NCI-H146 treated with DMSO at 0.1 percent for 48 hours (cell line): ENCODE measurements around the gene EEF1AKMT3.

ENCODE experiments used
- DNase-seq: peaks from one replicate; lab custom pipeline; 2025; ENCODE audit not compliant: unreplicated experiment; lab: John Stamatoyannopoulos, UW

The EEF1AKMT3 gene

DNA sequence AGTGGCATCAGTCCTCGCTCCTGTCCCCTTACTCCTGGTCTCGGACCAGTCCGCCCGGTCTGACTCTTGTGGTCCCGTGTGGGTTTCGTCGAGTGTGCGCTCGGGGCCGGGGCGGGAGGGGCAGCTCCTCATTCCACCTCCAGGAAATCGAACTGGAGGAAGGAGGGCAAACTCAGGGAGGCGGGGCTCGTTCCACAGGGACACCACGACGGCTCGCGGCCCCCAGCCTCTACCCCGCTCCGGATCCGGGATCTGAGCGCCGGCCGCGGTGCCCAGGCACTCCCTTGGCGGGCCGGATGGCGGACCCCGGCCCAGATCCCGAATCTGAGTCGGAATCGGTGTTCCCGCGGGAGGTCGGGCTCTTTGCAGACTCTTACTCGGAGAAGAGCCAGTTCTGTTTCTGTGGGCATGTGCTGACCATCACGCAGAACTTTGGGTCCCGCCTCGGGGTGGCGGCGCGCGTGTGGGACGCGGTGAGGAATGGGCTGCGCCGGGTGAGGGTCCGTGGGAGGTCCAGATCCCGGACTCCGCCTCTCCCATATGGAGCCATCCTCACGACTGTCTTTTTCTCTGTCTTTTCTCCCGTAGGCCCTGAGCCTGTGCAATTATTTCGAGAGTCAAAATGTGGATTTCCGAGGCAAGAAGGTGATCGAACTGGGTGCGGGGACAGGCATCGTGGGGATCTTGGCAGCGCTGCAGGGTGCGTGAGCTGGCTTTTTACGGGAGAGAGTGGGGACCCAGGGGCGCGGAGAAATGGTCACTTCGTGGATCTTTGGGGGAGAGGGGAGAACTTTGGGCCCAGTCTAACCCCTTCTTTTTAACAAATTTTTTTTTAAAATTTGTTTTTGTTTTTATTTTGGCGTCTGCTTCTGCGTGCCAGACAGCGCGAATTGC lies at the start of gene EEF1AKMT3:
EEF1AKMT3 (plus strand) TSS at position 186 of the 894 bp plus-strand sequence; CDS start at position 297, 111 bp downstream.
- DNase-seq: peak; percentile 56

DNA sequence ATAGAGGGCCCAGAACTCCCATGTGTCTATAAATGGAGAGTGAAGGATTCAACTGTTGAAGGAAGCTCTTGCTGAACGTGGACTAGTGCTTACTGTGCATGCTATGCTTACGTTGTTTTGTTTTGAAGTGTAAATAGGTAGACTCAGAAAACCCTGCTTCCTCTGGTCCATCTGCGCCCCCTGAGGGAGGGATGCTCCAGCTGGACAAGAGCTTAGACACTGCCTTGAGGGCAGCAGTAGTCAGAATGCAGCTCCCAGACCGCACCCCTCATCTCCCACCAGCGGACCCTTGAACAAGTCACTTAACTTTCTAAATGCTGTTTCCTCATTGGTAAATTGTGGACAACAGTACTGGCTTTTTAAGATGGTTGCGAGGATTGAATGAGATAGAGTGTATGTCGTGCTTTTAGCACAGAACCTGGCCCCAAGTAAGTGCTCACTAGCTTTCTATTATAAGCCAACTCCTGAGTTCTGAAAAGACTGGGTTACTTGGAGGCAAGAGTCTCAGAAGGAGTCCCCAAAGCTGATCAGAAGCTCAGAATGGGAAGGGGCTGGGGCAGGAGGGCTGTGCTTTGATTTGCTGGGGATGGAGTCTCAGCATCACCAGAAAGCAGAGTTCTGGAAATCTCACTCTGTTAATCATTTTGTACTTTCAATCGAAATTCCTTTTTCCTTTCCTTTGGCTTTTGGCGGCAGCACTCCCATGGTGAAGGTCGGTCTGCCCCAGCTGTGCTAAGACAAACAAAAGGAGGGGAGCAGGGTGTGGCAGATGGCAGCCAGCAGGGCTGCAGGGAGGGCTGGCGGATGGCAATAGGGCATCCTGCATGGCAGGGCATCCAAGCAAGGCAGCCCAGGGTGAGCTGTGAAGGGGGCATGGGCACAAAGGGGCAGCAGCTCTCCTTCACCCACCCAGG lies 49.4 kb upstream of the EEF1AKMT3 start:
- DNase-seq: no peak

DNA sequence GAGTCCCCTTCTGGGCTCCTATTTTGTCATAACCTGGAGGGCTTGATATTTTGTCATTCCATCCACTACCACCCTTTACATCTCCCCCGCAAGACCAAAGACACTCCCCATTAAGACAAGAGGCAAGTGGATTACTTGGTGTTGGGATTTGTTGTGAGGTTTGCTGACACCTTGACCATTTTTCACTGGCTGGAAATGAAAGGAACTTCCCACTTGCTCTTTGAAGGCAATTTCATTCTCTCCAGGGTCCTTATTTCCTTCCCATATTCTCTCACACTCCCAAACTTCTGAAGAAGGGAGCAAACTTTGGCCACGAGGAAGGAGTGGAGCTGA lies 48.8 kb upstream of the EEF1AKMT3 start:
- no peak for DNase-seq

DNA sequence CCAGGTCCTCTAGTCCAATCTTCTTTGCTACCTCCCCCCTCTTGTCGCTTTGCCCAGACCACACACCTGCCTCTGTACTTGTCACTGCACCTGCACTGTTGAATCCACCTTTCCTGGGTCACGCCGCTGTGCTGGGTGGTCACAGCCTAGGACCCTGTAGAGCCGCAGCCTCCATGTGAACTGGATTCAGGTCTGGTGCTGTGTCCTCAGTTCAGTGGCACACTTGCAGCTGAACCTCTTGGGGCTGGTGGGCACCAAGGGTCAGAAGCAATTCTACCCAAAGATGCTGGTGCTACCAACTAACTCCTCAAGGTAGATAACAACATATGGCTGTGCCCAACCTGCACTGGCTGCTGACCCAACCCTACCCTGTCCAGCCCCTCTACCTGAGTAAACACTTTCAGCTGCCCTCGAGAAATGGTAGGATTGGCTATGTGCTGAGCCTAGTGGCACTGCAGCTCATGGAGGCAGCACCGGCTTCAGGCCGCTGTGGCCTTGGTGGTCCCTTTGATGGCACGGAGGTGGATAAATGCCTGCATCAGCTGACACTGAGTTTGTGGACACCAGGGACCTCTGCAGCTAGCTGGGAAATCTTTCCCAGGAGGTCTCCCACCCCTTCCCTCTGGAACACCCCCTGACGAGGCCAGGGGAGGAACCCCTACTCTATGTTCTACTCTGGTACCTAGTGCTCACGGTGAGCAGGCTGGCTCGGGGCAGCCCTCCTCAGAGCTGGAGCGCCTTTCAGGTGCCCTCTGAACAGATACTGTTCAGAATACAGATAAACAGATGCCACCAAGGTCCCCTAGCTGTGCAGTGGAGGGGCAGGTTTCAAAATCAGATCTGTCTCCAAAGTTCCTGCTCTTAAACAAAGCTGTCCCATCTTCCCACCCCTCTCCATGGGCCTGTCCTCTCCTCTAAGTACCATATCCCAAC lies 48.1 kb upstream of the EEF1AKMT3 start:
- peak; percentile 3 for DNase-seq

DNA sequence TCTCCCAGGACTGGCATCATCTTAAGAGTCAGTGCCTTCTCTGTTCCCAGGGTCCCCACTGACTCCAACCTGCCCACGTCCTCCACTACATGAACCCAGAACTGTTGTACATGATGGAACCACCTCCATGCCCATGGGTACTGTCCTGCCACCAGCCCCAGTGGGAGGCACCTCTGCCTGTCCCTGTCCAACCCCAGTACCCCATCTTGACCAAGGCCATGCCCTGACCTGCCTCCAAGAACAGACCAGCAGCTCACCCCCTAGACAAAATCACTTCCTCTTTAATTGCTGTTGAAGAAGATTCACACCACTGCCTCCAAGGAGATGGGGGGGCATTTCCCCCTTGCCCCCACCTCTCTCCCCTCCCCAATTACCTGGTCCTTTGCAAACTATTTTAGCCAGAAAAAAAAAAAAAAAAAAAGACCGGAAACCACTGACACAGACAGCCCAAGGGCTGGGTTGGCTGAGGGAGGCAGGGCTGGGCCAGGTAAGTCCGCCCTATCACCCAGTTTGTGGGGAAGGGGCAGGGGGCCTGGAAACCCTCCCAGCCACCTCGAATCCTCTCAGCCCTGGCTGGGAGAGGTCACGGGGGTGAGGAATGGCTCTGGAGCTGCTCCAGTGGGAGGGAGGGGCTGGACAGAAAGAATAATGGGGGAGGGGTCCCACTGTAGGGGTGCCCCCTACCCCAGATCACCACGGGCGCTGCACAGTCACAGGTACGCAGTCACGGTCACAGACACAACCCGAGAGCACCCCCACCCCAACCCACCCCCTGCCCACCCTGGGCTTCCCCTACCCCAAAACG lies 47.3 kb upstream of the EEF1AKMT3 start:
- DNase-seq: no peak

DNA sequence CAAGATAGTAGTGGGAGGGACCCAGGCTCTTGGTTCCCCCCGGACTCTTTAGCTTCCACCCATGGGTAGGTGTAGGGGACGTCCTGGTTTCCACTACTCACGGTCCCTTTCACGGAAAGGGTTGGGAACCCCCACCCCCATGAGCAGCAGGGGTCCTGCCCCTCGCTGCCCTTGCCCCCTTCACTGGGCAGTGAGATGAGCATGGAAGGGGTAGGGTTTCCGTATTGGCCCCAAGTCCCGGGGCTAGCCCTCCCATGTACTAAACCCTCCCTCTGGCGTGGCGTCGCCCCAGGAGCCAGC lies 46.6 kb upstream of the EEF1AKMT3 start:
- no peak for DNase-seq

DNA sequence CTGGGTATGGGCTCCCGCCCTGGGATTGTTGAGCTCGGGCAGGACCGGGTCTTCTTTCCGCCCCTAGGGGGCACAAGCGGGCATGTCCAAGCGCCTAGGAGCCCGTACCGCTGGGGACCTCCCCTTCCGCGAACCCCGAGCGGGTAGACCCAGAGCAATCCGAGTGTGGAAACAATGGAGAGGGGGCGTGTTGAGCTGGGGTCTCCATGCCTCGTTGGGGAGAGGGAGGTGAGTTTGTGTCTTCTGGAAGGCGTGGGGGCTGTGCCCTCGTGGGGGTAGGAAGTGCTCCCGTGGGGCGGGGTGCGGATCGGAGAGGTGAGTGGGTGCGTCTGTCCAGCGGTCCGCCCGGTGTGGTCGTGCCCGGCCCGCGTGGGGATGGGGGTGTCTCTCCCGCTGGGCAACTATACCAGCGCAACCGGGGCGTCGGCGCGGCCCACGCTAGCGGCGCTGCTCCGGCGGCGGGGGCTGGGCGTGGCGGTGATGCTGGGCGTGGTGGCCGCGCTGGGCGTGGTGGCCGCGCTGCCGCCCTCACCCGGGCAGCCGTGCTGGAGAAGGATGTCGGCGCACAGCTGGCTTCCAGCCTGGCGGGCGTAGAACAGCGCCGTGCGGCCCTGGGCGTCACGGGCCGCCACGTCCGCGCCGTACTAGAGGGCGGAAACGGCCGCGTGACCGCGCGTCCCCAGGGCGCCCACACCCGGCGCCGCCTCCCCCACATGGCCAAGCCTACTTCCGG lies 46.1 kb upstream of the EEF1AKMT3 start:
- DNase-seq: peak; percentile 77

DNA sequence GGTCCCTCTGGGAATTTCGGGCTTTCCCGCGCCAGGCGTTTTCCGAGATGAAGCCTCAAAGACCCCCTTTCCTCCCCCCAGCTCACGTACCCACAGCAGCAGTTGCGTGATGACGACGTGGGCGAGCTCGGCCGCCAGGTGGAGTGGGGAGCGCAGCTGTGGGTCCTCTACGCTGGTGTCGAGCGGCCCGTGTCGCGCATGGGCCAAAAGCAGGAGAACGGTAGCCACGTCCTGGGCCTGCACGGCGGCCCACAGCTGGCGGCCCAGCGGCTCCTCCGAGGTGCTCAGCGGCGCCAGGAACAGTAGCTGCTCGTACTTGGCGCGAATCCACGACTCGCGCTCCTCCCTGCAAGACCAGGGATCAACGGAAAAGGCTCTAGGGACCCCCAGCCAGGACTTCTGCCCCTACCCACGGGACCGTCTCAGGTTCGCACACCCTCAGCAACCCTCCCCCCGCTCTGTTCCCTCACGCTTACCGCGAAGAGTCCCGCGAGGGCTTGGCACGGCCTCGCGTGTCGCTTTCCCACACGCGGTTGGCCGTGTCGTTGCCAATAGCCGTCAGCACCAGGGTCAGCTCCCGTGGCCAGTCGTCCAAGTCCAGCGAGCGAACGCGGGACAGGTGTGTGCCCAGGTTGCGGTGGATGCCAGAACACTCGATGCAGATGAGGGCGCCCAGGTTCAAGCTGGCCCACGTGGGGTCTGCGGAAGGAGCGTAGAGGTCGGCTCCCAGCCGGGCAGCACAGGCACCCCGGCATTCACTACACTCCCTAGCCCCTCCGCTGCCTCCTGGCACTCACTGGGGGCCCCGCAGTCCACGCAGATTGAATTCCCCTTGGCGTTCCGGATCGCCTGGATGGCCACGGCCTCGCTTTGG lies 45.3 kb upstream of the EEF1AKMT3 start:
- DNase-seq: no peak

DNA sequence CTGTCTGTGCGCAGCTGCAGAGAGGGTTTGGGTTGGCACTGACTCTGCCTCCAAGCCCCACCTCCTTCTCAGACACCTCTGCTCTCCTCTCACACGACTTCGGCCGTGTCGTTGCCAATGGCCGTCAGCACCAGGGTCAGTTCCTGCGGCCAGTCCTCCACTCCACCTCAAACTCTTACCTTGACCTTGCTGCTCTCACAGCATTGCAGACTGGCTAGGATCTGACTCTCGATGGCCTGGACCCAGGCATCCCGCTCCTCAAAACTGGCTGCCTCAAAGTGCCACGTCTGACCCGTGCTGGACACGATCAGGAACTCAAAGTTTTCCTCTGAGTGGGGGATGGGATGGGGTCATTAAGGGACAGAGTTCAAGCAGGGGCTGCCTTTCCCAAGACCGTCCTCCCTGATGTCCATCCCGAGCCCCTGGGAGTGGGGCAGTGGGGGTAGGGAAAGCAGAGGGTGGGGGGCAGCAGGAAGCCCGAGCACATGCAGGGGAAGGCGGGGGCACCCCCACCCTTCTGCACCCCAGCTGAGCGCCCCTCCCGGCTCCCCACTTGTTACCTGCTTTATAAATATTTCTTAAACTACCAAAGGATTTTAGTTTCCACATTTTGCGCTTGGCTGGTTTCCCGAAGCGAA lies 44.5 kb upstream of the EEF1AKMT3 start:
- DNase-seq: no peak

DNA sequence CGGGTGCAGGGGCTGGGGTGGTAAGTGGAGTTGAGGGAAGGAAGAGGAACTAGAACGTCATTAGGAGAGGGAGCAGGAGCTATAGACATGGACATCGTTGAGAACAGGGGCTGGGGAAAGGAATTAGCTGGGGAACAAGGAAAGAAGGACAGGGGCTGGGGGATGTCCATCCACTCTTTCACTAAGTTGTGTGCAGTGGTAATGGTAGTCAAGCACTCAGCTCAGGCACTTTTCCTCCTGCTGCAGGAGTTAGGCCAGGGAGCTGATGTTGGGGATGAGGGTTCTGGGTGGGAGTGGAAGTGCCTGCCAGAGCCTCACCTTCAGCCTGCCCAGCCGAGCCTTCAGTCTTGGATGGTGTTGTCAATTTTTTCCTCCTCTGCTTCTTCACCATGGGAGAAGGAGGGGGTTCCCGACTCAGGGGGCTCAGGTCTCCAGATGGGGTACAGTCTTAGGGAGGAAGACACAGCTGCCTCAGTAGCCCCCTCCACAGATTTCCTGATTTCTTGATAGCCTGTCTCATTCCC lies 43.0 kb upstream of the EEF1AKMT3 start:
- DNase-seq: no peak

DNA sequence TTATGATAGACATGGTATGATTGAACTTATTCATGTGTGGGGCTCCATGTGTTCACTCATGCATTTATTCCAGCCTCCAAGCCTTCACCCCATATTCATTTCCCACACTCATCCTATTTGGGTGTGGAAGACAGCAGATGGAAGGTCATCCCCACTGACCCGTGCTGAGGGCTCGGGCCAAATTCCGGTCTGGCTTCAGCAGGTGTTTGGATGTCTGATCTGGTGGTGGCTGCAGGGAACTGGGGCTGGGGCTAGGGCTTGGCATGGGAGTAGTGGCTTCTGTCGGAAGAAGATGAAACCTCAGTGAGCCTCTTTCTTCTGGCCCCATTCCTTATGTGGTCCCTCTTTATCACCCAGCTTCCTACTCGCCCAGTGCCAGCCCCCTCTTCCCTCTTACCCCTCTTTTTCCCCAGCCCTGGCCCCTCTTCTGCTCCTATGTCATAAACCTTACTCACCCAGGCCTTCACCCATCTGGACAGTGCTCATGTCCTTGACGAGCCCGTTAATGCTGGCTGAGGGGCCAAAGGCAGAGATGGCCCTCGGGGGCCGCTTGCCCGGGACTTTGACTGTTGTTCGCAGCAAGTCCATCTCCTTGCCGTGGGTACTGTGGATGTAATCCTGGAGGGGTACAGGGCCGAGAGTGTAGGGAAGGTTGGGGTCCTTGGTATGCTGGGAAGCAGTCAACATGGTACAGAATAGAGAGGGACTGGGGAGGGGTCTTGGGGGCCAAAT lies 41.9 kb upstream of the EEF1AKMT3 start:
- DNase-seq: no peak

DNA sequence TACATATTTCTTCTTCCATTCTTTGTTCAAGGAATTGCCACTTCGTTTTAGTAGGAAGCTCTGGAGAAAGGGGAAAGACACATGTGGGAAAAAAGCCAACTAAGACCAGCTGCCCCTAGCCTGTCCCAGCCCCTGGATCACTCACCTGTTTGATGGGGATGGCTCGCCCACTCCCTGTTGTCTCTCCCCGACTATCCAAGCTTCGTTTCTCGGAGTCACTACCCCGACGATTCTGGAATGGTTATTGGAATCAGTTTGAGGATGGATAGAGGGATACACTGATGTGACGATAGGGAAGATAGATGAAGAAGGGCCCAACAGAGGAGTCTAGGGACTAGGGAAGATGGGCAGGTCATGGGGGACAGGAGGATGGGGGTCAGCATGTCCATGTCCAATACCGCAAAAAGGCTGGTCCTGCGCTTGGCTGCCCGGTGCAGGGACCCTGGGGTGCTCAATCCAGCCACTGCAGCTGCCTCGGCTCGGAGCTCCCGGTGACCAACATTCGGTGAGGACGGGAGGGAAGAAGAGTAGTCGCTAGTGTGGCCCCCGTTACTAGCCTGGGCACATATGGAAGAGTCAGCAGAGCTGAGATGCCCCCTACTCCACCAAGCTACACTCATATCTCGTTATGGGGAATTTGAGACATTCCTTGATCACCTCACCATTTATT lies 40.9 kb upstream of the EEF1AKMT3 start:
- DNase-seq: no peak

DNA sequence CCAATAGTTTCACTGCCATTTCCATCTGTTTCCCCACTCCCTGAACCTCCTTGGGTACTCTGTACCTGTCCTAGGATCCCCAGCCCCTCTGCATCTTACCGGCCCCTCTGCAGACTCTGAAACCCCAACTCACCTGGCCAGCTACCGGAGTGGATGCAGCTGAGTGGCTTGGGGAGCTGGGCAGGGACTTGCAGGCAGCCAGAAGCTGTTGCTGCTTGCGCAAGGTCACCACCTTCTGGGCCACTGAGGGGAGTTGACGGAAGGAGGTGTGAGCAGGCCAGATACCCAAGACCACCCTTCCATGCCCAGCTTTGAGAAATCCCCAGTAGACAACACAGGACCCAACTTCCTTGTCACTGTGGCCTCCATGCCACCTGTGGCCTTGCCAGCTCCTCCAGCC lies 40.1 kb upstream of the EEF1AKMT3 start:
- DNase-seq: no peak

DNA sequence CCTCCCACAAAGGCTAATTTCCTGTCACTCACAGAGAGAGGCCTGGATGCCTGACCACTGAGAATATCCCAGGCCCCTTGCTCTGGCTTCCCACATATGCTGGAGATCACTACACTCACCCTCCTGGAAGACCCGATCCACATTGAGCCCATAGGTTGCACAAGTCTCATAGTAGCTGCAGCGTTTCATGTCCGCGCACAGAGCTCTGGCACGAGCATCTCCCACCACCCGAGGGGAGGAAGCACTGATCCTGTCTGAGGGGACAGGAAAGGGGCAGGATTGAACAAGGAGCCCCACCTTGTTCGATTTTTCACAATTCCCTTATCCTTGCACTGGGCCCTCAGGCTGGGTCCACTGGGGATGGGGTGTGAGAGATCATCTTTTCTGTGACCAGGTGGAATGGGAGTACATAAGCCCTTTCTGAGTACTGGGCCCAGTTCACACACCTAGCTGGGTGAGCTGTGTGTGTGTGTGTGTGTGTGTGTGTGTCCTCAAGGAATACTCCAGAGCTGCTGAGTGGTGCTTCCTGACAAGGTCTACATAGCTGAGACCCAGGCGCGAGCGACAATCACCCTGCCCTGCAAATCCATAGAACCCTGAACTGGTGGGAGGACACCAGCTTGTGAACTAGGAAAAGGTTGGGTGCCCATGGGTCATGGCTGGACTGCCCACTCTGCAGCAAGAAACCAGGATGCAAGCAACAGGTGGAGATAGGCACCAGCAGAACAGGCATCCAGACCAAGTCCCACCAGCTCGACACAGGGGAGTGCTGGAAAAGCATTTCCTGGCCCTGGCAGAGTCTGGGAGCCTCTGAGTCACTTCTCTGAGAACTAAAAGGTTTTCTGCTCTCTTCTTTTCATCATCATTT lies 39.5 kb upstream of the EEF1AKMT3 start:
- DNase-seq: no peak

DNA sequence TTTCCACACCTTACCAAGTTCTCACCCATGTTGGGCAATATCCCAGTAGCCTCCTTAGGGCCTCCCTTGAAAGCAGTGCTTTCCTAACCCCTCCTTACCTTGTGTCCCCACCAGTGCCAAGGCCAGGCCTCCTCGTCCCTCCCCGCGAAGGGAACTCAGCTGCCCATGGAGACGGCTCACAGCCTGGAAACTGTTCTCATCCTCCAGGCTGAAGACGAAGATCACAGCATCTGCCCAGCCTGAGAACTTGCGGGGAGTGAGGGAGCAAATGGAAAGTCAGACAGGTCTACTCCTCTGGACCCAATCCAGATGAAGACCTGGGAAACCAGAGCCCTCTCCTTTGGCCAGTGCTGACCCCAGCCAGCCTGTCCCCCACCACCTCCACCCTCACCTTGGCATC lies 38.5 kb upstream of the EEF1AKMT3 start:
- no peak for DNase-seq

DNA sequence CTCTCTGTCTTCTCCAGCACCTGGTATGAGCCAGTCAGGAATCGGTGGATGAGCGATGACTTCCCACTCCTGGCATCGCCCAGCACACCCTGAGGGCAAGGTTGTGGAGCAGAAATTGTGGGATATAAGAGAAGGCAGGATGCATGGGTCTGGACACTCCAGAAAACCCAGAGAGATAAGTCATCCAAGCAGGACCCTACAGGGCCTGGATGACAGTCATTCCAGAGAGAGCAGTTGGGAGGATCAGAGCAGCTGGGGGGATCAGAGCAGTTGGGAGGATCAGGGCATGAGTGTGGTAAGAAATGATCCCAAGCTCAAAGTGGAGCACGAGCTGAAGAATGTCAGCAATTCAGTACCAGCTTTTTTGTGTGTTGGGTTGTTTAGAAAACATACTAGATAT lies 37.8 kb upstream of the EEF1AKMT3 start:
- DNase-seq: no peak
